ENCODE data around the gene CCDC148. TPM values are rescaled to one million over a fixed set of nuclear protein-coding genes. Genes with fewer than 3 reads are reported as not detected.
A peak's percentile ranks its signal among the peaks of the same experiment; 100 is the strongest.

CCDC148 gene
- total RNA-seq, result 0.78 TPM
- long read RNA-seq, result 0 reads

DNA sequence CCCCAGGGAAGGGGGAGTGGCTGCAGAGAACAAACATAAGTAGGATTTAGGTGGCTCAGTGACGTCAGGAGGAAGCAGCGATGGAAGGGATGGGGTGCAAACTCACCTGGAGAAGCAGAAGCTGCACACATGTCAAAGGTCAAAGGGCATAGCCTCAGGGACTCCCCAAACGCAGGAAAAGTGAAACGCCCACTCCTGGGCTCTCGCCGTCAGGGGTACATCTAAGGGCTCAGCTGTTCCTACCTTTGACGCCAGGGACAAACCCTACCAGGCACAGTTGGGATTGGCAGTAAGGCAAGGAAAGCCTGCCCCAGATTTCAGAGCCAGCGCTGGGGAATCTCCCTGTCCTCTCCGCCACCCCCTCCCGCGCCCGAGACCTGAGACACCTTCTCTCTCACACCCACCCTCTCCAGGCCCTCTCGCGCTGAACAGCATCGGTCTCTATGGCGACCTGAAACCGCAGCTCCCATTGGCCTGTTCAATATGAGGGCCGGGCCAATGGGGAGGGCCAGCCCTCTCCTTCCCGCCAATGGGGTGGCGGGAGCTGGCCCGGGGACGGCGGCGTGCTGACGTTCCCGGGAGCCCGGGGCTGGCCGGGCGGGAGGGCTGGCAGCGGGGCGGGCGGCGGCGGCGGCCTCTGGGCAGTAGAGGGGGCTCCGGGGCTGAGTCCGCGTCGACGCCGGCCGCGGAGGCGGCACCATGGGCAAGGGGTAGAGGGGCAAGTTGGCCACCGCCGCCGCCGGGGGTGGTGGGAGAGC lies at the start of gene CCDC148, which contains the start of gene PKP4:
Gene CCDC148, minus strand, starts transcription at position 445 of the 758 bp plus-strand sequence. Its CDS starts 314 bp downstream, at position 131.
Gene PKP4, plus strand, starts transcription at position 644 of the 758 bp plus-strand sequence. CDS start 76,233 bp downstream, outside the sequence.
- ATAC-seq (peak; percentile 95), DNase-seq (ENCODE audit: missing footprints) (peak; percentile 96)
- intact Hi-C loops (cut with DNase I), result loop anchor here (2.0 to 10.0 kb wide), 7 partner anchors 81 to 412 kb away; no protein-coding TSS in a partner anchor

DNA sequence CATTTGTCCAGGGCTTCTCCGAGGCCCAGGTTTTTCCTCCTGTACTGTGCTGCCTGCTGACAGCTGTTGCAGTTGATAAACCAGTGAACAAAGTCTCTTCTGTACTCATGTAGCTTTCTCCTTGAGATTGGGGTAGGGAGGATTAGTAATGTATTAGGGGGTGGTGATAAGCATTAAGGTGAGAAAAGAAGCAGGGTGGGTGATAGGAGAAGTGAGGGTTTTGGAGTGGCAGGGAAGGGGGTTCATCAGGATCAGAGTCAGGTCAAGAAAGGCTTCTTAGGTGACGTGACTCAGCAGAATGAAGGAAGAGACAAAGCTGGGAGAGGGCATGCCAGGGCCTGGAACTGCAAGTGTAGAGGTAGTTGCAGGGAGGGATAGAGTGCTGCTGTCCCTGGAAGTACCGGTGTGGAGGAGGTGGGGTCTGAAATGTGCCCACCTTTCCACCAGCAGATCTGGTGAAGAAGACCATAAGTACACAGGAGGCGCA lies 48.9 kb upstream of the CCDC148 start:
- DNase-seq (ENCODE audit: missing footprints) (no peak), ATAC-seq (no peak)
- intact Hi-C loops (cut with DNase I), result no loop called here

DNA sequence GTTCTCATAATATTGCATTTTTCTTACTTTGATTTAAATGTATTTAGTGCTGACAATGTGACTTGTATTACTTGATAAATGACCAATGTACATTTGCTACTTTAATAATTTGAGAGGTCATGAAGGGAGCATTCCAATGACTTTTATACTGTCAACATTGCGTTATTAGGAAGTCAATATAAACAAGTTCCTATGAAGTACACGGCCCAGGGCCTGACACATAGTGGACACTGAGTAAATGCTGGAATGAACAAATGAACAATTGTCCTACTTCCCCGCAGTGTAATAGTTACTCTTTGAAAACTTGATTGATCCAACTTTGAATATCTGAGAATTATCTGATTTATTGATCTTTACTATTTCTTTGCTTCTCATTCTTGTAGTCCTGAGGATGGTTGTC lies 47.5 kb upstream of the CCDC148 start:
- intact Hi-C loops (cut with DNase I), result no loop called here
- ATAC-seq, result no peak
- no peak for DNase-seq (ENCODE audit: missing footprints)

DNA sequence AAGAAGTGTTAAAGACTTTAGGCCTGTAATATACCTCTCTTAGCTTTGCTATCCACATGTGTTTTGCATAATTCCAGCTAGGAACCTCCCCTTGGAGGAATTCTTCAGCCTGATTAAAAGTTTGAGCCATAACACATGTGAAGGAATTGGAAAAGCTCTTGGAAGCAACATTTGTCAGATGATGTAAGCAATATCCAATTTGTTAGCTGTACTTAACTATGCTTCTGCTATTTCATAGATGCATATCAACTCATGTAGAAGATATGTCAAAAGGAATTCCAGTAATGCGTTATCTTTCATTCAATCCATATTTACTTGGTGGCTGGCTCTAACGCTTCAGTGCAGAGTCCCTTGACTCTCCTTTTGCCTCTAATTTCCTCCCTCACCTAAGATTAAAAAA lies 46.4 kb upstream of the CCDC148 start:
- intact Hi-C loops (cut with DNase I), result no loop called here
- DNase-seq (ENCODE audit: missing footprints) (no peak), ATAC-seq (no peak)

DNA sequence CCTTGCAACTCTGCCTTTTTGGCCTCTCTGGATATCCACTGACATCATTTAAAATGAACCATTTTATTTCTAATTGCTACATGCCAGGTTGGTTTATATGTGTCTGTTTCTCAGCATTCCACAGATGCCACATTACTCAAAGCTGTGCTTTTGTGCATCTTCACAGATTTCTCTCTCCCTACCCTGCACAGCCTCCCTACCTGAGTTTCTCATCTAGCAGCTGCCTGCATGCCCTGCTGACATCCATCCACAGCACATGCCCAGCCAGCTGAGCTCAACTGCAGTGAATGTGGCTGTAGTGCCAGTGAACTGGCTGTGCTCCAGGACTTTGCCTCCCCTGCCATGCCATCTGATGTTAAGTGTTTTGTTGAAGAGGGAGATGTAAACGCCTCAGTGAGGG lies 44.7 kb upstream of the CCDC148 start:
- intact Hi-C loops (cut with DNase I), result no loop called here
- ATAC-seq (peak; percentile 77), DNase-seq (ENCODE audit: missing footprints) (peak; percentile 77)

DNA sequence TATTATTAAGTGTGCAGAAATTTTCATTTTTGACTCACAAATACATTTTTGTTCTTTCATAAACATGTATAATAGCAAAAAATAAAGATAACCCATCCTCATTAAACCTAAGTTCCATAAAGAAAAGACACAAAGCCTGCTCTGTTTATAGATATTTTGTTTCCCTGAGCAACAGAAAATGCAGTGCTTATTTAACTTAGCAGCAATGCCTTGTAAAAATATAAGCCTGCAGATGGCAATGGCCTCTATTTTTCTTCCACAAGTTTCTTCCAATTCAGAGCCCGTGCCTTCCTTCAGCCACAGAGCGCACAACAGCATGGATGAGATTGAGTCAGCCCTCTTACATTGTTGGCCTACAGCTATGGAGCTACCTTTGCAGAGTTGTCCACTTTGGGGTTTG lies 43.8 kb upstream of the CCDC148 start:
- ATAC-seq, result no peak
- intact Hi-C loops (cut with DNase I), result no loop called here
- DNase-seq (ENCODE audit: missing footprints), result no peak

DNA sequence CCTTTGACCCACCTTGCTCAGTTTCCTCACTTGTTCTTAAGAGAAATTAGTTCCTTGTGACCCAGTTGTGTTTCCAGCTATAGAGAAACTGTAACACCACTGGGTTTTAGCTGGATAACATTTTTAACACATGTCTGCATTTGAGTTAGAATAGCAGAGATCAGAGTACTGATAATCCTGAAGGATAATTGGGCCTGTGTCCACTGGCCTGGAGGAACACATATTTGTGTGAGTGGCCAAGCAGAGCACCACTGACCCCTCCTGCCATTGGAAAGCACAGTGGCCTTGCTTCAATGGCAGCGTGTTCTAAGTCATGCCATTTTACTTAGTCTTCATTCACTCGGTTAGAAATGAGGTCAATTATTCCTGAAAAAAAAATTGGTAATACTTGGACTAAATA lies 42.8 kb upstream of the CCDC148 start:
- intact Hi-C loops (cut with DNase I), result no loop called here
- ATAC-seq (no peak), DNase-seq (ENCODE audit: missing footprints) (no peak)

DNA sequence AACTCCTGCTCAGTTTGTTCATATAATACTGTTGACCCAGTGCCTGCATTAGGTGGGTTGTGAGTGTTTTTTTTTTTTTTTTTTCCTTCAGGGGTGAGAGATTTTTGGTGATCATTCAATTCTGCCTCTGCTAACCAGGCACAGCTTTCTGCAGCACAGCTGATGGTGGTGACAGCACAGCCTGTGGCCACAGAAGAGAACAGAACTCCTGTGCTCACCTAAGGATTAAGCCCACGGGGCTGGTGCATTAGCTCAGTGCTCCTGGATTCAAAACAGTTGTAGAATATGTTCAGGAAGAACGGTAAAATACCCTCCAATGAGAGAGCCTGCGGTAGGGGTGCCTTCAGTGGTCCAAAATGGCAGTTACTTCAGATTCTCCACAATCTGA lies 42.2 kb upstream of the CCDC148 start:
- ATAC-seq (no peak), DNase-seq (ENCODE audit: missing footprints) (no peak)
- intact Hi-C loops (cut with DNase I), result no loop called here

DNA sequence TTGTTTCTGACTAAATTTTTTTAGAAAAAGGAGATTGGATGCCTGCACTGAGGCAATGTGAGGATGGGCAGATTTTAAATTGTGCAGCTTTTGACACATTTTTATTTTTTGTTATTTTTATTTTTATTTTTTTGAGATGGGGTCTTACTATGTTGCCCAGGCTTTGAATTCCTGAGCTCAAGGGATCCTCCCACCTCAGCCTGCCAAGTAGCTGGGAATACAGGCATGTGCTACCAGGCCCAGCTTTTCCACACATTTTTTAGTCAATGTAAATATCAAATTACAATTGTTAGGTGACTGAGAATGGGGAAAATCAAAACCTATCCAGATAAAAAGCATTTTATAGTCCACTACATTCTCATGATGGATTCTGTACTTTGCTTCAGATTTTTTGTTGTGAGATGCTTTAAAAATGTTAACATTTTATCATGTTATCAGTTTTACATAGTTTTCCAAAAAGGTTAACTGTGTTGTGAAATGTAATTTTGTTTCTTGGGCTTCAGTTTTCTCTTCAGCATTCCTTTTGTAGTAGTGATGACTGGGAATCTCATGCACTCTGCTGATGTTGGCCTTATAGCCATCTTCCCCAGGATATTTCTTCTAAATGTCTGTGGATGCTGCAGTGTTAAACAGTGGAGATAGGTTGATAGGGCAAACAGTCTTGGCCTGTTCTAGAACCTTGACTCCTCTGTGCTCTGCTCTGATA lies 41.6 kb upstream of the CCDC148 start:
- intact Hi-C loops (cut with DNase I), result no loop called here
- DNase-seq (ENCODE audit: missing footprints), result no peak
- no peak for ATAC-seq

DNA sequence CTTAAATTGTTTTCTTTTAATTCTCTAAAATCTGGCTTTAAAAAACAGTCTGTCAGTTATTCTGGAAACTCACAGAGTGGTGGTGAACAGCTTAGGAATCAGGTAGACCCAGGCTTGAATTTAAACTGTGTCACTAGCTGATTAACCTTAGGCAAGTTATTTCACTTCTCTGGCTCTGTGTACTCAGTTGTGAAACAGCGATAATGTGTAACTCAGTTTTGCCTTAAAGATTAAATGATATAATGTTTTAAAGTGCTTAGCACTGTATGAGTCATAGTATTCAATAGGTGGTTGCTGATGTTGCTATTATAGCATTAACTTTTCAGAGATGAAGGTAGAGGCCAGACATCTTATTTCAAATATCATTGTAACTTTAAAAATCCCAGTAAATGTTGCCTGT lies 40.9 kb upstream of the CCDC148 start:
- intact Hi-C loops (cut with DNase I), result no loop called here
- ATAC-seq (no peak), DNase-seq (ENCODE audit: missing footprints) (no peak)

DNA sequence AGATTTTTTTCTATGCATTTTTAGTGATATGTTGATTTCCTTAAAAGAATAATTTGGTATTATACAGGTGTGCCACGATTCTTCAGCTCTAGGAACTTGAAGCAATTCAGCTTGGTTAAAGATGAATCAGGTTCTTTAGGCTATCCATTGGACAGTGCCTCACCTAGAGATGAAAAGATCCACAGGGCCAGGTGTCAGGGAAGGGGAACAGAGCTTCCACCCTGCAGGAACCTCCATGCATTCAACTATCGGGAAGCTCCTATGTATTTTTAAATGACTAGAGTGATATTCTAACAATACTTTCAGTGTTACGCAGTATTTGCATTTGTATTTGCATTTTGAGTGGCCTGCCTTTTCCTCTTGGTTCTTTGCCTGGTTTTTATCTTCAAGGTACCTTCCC lies 40.4 kb upstream of the CCDC148 start:
- intact Hi-C loops (cut with DNase I), result no loop called here
- no peak for ATAC-seq
- DNase-seq (ENCODE audit: missing footprints), result no peak

DNA sequence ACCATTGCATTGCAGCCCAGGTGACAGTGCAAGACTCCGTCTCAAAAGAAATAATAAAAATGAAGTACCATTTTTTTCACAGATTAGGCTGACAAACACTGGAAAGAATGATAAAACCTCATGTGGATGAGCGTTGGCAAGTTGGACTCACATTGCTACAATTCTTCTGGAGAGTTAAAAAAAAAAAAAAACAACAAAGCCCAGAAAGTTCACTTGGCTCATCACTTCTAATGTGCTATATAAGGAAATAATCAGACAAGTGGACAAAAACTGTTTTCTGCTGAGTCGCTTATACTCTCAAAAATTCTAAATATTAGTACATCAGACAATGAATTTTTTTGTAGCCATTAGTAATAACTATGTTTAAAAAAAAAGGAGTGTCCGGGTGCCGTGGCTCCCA lies 38.6 kb upstream of the CCDC148 start:
- DNase-seq (ENCODE audit: missing footprints) (no peak), ATAC-seq (no peak)
- intact Hi-C loops (cut with DNase I), result no loop called here

DNA sequence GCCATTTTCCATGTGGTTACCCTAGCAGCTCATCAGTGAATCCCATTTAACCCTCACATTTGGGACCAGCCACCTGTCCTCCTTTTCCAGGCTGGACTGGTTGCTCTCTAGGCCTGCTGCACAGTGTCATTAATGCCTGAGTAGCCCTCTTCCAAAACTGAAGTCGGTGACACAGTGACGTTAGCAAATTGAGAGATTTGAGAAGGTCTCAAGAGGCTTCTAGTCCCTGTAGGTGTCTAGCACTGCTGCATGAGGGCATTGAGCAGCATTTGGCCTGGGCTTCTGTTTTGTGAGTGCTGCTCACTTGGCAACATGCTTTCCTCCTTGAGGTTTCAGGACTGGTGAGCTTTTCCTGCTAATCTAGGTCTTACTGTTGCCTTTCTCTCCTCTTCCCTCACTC lies 36.9 kb upstream of the CCDC148 start:
- DNase-seq (ENCODE audit: missing footprints) (no peak), ATAC-seq (peak; percentile 72)
- intact Hi-C loops (cut with DNase I), result no loop called here

DNA sequence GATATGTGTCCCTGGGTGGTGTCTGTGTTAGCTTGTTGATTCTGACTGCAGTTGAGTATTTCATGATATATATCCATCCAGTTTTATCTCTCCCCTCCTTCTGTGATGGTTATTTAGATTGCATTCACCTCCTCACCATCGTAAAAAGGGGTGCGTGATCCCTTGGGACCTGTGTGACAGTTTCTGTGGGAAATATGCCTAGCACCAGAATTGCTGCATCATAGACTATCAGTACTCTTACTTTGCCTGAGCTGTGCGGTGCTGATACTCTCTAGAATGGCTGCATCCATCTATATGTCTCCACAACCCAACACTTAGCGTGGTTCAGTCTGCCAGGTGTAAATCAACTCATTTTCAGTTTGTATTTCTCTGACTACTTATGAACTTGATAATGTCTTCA lies 34.5 kb upstream of the CCDC148 start:
- intact Hi-C loops (cut with DNase I), result no loop called here
- no peak for ATAC-seq

DNA sequence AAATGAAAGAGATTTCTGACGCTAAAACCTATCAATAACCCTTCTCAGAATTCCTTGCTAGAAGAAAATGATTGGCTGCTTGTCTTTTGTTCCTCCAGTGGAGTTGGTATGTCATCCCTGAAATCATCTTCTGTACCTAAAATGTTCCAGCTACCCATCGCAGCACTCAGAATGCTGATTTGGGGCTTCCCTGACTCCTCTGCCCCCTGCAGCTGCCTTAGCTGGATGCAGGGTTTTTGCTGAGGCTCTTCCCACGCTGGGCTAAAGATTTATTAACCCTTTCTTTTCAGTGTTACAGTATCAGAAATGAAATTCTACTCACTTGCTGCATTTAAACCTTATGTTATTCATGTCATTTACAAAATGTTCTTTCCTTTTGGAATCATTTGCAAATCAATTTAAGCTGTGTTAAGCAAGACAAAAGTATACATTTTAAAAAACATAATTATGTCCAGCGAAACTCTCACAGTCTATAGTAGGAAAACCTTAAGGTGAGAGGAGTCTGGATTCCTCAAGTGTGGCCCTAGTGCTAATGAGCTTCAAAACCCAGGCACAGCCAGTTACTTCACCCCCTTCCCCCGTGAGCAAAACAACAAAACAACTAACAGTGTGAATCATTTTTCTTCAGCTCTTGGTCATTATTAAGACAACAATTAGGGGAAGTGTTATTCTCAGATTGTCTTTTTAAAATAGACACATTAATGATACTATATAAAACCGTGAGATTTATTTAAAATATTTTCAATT lies 33.0 kb upstream of the CCDC148 start:
- intact Hi-C loops (cut with DNase I), result no loop called here
- DNase-seq (ENCODE audit: missing footprints), result no peak
- no peak for ATAC-seq

More for the DNA sequence above, 34.5 kb upstream of the CCDC148 start:
- DNase-seq (ENCODE audit: missing footprints), result no peak

DNA sequence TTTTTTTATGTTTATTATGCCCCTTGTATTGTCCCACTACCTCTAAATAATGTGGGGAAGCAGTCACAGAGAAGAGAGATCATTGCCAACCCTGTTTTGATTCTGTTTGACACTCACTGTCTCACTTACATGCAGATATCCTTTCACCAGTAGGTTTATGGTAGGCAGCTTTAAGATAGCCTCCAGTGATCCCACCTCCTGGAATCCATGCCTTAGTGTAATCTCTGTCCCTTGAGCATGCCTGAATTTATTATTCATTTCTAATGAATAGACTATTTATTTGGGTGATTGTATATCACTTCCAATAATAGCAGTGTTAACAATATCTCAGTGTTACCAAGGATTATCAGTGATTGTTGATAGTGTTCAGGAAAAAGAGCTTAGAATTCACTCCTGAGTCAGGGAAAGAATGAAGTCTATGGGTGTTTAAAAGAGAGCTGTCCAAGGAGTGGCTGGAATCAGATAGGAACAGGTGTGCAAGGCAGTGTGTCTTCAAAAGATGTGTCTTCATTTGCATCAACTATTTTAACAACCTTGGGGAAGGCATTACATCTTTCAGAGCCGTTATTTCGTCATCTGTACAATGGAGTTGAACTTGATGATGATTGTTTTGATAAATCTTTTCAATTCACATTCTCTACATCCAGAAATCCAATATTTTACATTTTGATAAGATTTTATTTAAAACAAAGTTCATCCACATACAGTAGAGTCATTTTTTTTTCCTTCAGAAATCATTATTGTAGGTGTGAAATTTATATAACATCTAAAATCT lies 32.1 kb upstream of the CCDC148 start:
- ATAC-seq, result no peak
- DNase-seq (ENCODE audit: missing footprints), result no peak
- intact Hi-C loops (cut with DNase I), result no loop called here

DNA sequence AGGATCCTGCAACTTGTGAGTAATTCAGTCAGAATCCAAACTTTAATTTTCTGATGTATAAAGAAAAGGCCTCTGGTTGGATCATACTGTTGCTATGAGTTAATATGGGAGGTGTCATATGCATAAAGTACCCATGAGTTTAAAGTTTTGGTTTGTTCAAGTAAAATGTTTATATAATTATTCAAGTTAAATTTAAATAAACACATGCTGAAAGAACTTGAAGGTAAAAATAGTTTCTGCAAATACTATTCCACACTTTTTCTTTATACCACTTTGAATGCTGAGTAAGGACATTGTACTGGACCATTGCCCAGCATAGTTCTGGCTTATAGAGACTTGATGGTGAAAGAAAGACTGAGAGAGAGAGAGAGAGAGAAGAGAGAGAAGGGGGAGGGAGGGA lies 30.9 kb upstream of the CCDC148 start:
- intact Hi-C loops (cut with DNase I), result no loop called here
- ATAC-seq, result peak; percentile 64

DNA sequence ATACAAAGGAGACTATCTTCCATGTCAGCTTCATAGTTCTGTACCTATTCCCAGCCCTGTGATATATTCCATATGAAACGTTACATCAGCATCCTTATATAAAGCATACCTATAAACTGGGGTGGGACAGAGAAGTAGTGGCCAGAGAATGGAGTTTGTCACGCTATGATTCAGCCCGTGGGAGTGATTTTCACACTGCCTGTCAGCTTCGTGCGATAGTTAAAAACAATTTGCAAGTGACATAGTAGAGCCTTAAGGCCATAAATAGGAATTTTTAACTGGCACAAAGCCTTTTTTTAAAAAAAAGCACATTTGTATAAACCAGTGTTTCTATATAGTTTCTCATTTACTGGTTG lies 30.4 kb upstream of the CCDC148 start:
- ATAC-seq, result no peak
- DNase-seq (ENCODE audit: missing footprints), result no peak
- intact Hi-C loops (cut with DNase I), result no loop called here

More for the DNA sequence above, 30.9 kb upstream of the CCDC148 start:
- DNase-seq (ENCODE audit: missing footprints), result no peak
